ENCODE results near the gene FOXR1.
"Not testable (repeated sequence)": the region's sequence is repeated elsewhere in the genome, so short reads cannot be mapped to it uniquely, and the experiment has no call there.

Gene FOXR1

DNA sequence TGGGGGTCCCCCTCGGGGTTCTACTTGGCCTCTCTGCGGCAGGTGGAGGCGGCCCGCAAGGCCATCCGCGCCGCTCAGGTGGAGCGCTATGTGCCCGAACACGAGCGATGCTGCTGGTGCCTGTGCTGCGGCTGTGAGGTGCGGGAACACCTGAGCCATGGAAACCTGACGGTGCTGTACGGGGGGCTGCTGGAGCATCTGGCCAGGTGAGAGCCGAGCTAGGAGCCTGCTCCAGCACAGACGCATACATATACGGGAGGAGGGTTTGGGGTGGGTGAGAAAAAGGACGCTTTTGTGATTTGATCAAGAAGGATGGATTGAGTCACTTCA, 26.8 kb downstream of the FOXR1 start:
- no peak for DNase-seq

DNA sequence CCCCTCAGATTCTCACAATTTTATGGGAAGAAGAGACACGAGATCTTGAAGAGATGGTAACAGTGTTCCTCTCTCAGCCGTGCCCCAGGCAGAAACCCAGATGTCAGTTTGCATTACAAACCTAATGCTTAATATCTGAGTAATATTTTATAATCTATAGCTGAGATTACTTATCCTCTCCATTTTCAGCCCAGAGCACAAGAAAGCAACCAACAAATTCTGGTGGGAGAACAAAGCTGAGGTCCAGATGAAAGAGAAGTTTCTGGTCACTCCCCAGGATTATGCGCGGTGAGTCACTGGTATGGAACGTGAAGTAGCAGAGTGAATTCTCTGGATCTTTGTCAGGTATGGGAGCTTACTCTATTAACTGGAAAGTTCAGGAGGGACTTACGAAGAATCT, 27.3 kb downstream of the FOXR1 start:
- no peak for DNase-seq

GRCh38 chr11:119000906-119001305, 29.3 kb downstream of the FOXR1 start:
- no peak for DNase-seq

GRCh38 chr11:119006656-119007055, 35.1 kb downstream of the FOXR1 start:
- DNase-seq, result no peak

- DNase-seq, result no peak
Observed at GRCh38 chr11:119011476-119012053, 40.0 kb downstream of the FOXR1 start.

DNA sequence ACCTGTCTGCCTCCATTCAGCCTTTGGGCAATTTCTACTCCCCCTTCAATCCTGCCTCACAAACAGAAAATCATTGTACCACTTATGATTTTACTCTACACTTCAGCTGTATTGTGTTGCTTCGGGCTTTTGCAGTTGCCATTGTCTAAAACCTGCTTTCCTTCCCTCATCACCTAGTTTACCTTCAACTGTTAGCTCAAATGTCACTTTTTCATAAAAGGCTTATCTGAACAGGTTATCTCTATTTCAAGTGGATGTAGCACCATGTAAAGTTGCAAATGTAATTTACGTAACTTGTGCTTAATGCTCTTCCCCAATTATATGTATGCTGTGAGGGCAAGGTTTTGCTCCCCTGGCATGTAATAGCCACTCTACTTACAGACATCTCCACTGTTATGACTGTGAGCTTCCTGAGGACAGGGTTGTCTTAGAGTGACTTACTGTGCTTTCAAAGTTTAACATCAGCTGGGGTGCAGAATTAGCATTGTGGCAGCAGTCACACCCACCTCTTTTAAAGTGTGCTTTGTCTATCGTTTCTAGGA, 41.1 kb downstream of the FOXR1 start:
- DNase-seq, result no peak

- DNase-seq, result no peak
Observed at GRCh38 chr11:119014209-119014924, 42.8 kb downstream of the FOXR1 start.

- DNase-seq, result no peak
Observed at GRCh38 chr11:119015054-119015611, 43.6 kb downstream of the FOXR1 start.

DNA sequence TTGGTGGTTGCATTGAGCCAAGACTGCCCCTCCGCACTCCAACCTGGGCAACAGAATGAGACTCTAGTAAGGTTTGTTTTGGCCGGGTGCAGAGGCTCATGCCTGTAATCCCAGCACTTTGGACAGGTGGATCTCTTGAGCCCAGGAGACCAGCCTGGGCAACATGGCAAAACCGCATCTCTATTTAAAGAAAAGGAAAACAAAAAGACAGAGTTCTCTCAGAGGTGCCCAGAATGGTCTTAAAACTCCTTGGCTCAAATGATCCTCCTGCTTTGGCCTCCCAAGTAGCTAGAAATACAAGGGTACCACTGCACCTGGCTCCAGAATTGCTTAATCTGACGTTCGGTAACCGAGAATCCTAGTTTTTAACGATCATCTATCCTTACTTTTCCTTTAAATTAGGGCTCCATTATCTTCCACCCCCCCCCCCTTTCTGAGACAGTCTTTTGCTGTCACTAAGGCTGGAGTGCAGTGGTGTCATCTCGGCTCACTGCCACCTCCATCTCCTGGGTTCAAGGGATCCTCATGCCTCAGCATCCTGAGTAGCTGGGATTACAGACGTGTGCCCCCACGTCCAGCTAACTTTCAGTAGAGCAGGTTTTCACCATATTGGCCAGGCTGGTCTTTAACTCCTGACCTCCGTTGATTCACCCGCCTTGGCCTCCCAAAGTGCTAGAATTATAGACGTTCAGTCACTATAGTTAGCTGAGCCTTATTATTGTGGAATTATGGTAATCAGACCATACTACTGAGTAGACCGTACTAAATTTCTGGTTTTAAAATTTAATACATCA, 44.9 kb downstream of the FOXR1 start:
- no peak for DNase-seq

DNA sequence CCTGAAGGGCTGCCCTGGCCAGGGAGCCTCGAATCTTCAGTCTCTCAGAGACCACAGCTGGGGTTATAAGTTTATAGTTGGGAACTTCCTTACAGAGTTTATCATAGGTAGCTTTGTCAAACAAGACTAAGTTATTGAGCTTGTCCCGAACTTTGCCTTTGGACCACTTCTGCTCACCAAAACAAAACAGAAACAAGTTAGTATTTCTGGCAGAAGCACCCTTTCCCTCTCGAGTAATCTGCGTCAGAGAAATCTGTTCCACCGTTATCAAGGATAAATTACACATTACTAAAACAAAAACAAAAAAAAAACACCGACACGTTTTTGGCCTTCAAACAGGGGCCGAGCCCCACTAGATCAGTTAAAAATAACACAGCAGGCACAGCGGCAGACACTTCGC, 45.8 kb downstream of the FOXR1 start:
- DNase-seq, result not testable (repeated sequence)

- peak; percentile 96 for DNase-seq
Observed at GRCh38 chr11:119018074-119018938, 46.7 kb downstream of the FOXR1 start, which contains the start of the genes RPS25 and TRAPPC4. TSS of gene RPS25 (minus strand) at chr11:119018343. CDS start at chr11:119018284, 59 bp downstream. TSS of gene TRAPPC4 (plus strand) at chr11:119018766. CDS start at chr11:119018796, 30 bp downstream.

DNA sequence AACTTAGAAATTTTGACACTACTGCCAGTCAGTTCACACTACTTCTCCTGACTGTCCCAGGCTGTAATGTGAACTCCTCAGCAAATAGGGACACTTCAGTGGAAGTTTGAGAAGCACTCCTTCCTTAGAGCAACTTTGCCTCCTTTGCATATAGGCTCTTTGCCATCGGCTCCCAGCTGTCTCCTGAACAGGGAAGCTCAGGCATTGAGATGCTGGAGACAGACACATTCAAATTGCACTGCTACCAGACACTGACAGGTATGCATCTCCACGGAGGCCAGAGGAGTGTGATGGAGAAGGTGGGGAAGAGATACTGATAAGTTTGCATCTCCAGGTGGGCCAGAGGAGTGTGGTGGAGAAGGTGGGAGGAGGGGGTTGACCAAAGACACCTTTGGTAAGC, 48.4 kb downstream of the FOXR1 start:
- no peak for DNase-seq

- DNase-seq, result no peak
Observed at GRCh38 chr11:119021631-119022030, 50.1 kb downstream of the FOXR1 start.

DNA sequence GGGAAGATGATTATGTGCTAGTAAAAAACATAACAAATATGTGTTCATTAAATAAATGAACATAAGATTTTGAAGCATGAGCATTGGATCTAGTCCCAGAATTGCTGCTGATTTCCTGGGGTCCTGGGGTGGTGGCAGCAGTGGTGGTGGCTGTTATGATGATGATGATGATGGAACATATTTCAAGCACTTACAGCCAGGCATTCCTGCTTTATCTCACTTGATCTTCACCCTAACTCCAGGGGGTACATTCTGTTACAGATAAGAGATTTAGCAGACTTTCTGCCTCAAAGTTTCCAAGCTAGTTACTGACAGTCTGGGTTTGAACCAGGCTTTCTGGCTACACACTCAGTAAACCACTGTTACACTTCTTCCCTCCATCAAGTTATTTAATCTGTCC, 52.2 kb downstream of the FOXR1 start:
- DNase-seq, result no peak

- no peak for DNase-seq
Observed at GRCh38 chr11:119024430-119025098, 53.0 kb downstream of the FOXR1 start.

DNA sequence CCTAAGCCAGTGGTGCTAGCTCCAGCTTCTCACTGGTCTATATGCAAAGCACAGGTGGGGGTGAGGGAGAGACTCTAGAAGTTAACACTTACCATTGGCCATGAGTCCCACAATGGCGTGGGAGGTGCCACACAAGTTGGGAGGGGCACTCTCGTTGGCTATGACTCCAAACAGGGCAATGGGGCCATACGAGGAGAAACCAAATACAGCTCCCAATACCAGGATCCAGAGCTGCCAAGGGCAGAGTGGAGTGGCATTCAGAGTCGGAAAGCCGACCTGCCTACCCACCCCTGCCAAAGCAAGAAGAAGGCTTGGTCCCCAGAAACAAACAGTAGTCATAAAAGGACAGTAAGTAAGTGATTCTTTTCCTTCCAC, 53.5 kb downstream of the FOXR1 start:
- no peak for DNase-seq

DNA sequence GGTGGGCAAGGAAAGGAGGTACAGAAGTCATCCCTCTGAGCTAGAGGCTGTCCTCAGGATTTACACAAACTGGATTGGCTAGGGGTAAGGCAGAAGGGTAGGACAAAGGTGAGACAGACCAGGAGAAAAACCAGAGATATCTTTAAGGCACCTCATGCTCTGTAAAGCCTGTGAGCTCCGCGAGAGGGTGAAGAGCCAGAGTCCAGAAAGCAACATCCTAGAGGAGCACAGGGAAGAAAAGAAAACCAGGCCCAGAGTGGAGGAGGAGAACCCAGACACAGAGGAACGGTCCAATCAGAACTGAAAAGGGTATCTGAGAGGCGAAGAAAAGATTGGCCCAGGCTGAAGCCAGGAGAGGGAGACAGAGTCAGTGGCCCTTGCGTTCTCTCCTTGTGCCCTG, 54.0 kb downstream of the FOXR1 start:
- DNase-seq, result no peak

- no peak for DNase-seq
Observed at GRCh38 chr11:119025978-119026766, 54.6 kb downstream of the FOXR1 start.

DNA sequence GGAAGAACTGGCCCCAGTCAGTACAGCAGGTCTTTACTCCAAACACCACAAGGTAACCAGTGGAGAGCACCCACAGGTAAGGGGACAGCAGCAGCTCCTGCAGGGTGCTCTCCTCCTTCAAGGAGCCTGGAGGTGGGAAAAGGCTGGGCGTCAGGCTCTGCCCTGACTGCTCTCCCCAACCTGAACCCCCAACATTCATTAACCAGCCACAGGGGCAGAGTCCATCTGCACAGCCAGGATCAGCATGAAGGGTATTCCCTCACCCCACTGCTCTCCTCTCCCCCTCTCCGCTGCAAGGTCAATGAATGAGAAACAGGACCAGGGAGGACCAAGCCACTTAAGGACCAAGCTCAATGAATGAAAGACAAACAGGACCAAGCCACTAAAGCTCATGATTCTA, 55.4 kb downstream of the FOXR1 start:
- DNase-seq, result no peak

GRCh38 chr11:119027561-119028345, 56.2 kb downstream of the FOXR1 start:
- no peak for DNase-seq
